COLO668 (cell line): Measurements from ENCODE around the gene PARG.
"Not testable (repeated sequence)": the region's sequence is repeated elsewhere in the genome, so short reads cannot be mapped to it uniquely, and the experiment has no call there.

Experiments
- DNase-seq: peaks from one replicate; lab custom pipeline; 2025; ENCODE audit not compliant: unreplicated experiment; lab: John Stamatoyannopoulos, UW

Gene PARG

DNA sequence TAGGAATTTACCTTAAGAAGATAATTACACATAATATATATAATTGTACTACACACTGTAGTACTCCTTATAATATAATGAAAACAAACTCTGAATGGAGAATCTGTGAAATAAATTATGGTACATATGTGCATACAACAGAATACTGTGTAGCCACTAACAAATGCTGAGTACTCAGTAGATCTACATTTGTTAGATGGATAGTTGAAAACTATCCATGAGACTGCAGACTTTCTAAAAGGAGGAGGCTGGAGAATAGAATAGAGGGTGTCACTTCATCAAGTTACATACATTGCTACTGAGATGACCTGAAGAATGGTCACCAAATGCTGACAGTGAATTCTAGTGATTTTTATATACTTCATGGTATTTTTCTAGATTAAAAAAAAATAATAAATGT lies 111.0 kb downstream of the PARG start:
- no peak for DNase-seq

DNA sequence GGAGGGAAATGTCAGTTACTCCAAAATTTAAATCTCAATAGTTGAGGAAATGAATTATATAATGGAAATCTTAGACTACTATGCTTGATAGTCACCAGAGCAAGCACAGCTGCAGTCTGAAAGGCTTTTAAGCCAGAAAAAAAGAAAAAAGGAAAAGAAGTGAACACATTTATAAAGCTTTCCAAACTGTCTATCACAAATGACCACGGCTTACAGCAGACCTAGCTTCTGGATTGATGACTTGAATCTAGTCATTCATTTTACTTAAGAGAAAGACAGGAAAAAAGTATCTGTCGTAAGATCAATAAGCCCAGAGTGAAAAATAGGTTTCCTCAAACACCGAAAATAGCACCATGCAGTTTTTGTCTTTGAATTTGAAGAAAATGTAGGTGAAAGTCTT lies 111.8 kb downstream of the PARG start:
- no peak for DNase-seq

DNA sequence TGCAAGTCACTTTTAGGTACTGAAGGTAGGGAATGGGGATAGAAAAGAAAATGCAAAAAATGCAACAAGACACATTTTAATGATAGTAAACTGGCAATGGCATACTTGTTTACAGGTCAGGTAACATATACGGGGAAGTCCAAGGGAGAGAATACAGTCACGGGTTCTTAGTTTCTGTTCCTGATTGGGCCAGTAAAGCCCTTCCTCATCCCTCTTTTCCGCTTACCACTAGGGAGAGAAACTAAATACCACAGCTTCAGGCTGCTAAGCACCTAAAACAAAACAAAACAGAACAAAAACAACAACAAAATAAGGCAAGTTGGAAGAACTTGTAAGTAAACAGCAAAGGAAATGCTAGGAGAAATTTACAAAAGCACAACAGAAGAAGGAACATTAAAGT lies 114.5 kb downstream of the PARG start:
- no peak for DNase-seq

DNA sequence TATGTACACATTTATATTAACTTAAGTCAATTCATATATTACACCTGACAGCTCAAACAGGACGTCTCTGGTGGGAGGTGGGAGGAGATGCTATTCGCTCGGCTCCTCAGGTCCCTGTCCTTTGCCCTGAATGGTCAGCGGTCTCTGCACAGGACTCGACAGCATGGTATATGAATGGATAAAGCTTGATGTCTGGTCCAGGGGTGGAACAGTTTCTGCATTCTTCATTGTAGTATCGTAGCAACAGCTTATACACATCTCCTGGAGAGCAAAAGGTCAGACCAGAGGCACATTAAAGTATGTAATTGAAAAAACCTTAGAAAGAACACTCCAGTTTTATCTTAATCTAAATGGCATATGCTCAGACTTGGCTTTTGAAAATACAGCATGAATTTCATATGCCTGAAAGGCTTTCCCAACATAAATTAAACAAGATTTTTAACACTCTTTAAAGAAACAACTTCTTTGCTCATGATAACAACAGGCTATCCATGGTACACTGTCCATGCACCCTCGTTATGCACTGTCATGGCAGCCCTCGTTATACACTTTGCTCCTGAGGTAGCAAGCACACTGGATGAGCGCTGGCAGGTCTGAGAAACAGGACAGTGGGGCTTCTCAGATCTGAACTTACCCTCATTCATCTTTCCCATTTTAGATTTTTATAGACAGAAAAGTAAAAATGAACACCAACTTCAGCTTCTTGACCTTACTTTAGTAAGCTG lies 122.4 kb downstream of the PARG start:
- DNase-seq, result no peak

DNA sequence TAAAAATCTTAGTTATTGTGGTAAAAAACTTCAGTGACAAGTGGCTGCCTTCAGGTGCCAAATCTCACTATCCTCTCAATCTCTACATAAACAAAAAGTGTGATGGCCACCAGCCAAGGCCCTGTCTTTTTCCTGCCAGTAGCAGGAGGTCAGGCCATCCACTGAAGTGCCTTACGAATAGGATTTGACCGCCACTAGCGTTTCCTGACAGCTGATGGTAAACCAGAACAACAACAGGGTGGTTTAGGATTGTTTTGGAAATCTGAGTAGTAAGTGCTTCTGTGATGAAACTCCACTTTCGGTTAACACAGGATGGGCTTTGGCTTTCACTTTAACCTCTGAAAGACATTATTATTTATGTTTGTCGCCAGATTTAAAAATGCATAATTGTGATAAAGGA lies 124.0 kb downstream of the PARG start:
- no peak for DNase-seq

DNA sequence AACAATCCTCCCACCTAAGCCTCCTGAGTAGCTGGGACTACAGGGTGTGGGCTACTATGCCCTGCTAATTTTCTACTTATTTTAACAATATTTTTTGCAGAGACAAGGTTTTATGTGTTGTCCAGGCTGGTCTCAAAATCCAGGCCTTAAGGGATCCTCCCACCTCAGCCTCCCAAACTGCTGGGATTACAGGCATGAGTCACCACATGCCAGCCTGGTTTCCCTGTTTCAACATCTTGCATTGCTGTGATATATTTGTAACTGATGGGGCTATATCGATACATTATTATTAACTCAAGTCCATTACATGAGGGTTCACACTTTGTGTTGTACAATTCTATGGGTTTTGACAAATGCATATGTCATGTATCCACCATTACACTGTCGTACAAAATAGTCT lies 137.8 kb downstream of the PARG start:
- no peak for DNase-seq

DNA sequence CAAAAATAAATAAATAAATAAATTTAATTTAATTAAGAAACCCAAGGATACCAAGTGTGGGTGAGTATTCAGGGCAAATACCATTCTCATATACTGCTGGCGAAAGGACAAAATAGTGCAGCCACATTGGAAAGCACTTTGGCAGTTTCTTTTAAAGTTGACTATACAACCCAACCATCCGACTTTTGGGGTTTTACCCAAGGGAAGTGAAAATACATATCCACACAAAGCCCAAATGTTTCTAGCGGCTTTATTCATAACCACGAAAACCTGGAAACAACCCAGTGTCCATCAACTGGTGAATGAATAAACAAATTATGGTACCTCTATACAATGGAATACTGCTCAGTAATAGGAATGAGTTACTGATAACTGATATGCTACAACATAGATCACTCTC lies 143.6 kb downstream of the PARG start:
- no peak for DNase-seq

DNA sequence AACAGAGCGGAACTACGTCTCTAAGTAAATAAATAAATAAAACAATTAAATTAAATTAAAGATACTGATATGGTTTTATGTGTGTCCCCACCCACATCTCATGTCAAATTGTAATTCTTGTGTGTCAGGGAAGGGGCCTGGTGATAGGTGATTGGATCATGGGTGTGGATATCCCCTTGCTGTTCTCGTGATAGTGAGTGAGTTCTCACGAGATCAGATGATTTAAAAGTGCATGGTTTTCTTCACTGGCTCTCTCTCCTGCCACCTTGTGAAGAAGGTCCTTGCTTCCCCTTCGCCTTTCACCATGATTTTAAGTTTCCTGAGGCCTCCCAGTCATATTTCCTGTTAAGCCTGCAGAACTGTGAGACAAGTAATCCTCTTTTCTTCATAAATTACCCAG lies 150.7 kb downstream of the PARG start:
- no peak for DNase-seq

DNA sequence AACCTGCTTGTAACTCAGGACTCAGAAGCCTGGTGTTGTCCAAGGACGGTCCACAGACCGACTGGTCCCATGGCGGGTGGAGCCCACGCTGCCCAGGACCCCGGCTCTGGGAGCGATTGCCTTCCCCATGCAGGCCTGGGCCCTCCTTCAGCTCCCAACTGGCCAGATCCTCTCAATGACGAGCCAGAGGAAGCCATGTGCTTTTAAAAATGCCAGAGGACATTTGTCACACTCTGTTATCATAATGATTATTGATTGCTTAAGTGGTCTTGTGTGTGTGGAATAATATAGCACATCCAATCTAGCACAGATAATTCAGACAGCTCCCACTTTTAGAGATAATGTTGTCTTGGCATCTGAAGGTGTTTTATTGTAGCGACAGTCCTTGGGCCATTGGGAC lies 157.1 kb downstream of the PARG start:
- DNase-seq, result no peak

DNA sequence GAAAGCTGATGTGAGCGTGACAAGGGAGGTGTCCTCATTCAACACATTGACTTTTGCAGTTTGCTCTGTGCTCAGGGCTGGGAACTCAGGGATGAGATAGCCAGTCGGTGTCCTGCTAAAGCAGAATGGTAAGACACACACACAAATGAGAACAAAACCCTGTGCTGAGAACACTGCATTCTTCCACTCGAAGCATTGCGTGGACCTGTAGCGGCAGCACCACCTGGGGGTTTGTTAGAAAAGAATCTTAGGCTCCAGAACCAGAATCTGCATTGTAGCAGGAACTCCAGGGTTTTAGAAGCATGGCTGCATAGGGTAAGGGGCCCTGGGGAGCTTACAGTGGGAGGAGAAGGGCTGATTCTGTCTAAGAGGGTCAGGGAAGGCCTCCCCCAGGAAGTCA lies 158.2 kb downstream of the PARG start:
- no peak for DNase-seq

DNA sequence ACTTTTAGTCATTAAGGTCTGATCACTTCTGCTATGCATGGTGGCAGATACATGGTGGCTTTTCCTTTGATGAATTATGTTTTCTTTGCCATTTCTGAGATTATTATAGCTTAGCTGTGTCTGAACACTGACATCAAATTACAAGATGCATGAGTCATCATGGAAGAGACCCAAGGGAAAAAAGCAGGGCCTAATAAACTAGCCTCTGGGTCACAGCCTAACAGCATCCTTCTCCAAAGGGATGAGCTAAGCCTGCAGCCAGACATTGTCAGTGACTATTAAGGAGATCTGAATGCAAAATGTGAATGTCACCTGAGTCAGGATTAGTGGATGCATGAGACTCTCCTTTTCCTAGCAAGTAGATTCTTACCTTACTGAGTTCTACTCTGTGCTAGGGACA lies 160.6 kb downstream of the PARG start:
- no peak for DNase-seq

DNA sequence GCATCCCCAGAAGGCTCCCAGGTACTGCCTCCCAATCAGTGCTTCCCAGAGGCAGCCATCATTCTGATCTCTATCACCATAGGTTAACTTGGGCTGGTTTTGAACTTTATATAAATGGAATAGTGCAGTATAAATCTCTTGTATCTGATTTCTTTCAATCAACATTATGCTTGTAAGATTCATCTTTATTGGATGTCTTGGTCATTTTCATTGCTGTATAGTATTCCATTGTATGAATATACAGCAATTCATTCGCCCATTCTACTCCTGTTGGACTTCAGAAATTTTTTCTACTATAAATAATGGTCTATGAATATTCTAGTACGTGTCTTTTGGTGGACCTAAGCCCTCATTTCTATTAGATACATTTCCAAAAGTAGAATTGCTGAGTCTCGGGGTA lies 163.6 kb downstream of the PARG start:
- DNase-seq, result no peak

DNA sequence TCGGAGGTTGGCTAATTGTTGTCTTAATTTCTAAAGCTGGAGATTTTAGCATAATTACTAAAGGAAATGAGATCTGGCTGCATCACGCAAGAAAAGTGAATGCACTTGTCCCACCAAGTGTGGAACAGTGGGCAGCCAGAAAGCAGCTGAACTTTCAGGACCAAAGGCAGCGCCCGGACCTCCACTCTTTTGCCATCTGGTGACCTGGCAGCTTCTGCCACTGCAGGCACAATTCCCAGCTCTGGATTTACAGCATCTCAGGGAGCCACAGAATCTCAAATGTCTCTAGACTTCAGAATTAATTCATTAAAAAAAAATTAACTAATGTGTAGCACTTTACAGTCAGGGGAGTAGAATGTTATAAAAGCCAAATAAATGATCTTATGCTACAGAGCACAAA lies 165.0 kb downstream of the PARG start:
- DNase-seq, result no peak

DNA sequence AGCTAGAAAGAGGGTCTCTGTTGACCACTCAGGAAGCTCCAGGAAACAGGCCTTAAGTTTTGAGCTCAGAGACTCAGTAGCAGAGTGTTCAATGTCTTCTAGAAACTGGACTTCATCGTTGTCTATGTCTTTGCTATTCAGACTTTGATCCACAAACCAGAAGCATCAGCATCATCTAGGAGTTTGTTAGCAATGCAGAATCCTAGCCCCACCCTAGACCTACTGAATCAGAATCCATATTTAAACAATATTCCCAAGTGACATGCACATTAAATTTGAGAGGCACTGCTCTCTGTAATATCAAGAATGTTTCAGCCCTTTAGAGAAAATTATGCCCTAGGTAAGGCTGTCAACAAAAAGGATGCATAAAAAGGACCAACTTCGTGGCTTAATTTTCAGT lies 166.8 kb downstream of the PARG start:
- no peak for DNase-seq

DNA sequence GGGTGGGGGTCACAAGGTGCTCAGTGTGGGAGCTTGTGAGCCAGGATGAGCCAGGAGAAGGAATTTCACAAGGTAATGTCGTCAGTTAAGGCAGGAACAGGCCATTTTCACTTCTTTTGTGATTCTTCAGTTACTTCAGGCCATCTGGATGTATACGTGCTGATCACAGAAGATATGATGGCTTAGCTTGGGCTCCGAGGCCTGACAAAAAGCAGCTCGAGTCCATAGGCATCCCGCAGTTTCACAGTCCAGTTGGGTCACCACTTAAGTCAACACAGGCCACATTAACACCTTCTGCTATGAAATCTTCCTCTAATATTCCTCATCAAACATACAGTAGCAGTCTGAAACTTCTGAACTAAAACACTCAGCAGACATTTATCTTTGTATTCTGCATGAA lies 168.9 kb downstream of the PARG start:
- not testable (repeated sequence) for DNase-seq

DNA sequence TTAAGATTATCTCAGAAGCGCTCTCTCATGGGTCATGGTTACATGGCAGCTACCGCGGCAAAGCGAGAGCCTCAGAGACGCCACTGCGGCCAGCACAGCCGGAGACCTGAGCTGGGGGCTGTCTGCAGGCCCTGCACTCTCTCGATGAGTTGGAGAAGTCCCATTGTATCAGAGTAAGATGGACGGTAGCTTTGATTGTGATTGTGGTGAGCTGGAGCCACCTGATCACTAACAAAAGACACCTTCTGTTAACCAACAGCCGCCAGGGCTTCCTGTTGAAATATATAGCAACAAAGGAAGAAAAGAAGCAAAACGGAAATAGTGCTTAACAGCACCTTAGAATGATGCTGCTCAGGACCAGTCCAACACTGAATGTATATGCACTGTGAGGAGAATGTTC lies 170.8 kb downstream of the PARG start:
- not testable (repeated sequence) for DNase-seq

DNA sequence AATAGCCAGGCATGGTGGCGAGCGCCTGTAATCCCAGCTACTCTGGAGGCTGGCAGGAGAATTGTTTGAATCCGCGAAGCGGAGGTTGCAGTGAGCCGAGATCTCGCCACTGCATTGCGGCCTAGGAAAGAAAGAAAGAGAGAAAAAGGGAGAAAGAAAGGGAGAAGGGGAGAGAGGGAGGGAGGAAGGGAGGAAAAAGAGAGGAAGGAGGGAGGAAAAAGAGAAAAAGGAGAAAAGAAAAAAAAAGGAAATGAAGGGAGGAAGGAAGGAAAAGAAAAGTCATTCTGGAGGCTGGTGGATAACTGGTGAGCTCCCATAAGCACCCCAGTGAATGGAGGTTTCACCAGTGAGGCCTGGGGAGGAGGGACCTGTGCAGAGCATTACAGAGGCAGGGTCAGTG lies 172.1 kb downstream of the PARG start:
- no peak for DNase-seq

DNA sequence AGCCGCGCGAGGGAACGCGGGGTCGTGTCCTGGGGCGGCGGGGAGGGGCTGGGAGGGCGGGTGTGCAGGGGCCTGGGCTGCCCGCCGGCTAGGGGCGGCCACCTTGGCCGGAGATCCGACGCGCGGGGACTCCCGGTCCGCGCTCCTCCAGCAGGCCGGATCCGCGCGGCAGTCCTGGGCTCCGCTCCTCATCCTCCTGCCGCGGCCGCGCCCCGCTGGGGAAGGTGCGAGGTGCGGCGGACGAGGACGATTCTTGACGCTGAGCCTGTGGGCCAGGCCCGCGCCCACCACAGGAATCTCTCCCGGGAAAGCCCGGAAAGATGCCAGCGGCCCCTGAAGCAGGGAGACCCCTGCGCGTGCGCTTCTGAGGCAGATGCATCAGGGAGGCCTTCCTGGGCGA lies 173.1 kb downstream of the PARG start:
- DNase-seq, result peak; percentile 13

DNA sequence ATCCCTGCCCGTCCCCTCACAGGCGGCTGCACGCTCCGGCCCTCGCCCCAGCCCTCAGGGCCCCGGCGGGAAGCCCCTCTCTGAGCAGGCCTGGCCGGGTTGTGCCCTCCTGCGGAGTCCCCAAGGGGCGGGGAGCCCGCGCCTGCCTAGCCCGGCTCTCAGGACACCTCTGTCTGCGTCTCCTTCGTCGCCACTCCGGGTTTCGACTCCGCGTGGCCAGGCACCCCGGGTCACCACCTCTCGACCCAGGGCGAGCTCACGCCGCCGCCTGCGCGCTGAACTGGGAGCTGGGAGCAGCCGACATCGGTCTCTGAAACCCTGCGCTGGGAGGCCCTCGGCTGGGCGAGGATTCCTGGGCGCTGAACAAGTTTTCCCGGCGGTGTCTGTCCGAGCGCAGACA lies 173.5 kb downstream of the PARG start:
- peak; percentile 13 for DNase-seq
